ENCODE data around the gene AP2A1. TPM values are rescaled to one million over a fixed set of nuclear protein-coding genes. Genes with fewer than 3 reads are reported as not detected.

Gene AP2A1
- total and polyA plus RNA-seq, 9 of the 15 experiments (the other 6 are each of a cell fraction or from before 2014, with no cell fraction given), result 0.55 to 150 (median 31.9) TPM

GRCh38 chr19:49812997-49813861, 46.4 kb downstream of the AP2A1 start, which contains the start of gene FUZ (continued):
- TF ChIP-seq, protein P1, sequence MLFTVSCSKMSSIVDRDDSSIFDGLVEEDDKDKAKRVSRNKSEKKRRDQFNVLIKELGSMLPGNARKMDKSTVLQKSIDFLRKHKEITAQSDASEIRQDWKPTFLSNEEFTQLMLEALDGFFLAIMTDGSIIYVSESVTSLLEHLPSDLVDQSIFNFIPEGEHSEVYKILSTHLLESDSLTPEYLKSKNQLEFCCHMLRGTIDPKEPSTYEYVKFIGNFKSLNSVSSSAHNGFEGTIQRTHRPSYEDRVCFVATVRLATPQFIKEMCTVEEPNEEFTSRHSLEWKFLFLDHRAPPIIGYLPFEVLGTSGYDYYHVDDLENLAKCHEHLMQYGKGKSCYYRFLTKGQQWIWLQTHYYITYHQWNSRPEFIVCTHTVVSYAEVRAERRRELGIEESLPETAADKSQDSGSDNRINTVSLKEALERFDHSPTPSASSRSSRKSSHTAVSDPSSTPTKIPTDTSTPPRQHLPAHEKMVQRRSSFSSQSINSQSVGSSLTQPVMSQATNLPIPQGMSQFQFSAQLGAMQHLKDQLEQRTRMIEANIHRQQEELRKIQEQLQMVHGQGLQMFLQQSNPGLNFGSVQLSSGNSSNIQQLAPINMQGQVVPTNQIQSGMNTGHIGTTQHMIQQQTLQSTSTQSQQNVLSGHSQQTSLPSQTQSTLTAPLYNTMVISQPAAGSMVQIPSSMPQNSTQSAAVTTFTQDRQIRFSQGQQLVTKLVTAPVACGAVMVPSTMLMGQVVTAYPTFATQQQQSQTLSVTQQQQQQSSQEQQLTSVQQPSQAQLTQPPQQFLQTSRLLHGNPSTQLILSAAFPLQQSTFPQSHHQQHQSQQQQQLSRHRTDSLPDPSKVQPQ (CRISPR knock-in tag; IDR thresholded peaks at IDR 0.05; ENCODE audit: borderline replicate concordance), result no peak
- TF ChIP-seq GATAD2B (IDR thresholded peaks at IDR 0.05; ENCODE audit: borderline replicate concordance) (no peak), ZNF347 (CRISPR knock-in tag; IDR thresholded peaks at IDR 0.05; ENCODE audit: low read depth) (no peak), ZNF24 (IDR thresholded peaks at IDR 0.05) (no peak), GABPB1 (CRISPR knock-in tag; IDR thresholded peaks at IDR 0.05) (peak; percentile 84; the same call in 1 of the 2 replicates), SIN3B (IDR thresholded peaks at IDR 0.05; ENCODE audit: low read depth) (peak; percentile 64; the same call in 1 of the 2 replicates), RFX1 (IDR thresholded peaks at IDR 0.05) (peak; percentile 100), ZC3H8 (IDR thresholded peaks at IDR 0.05) (no peak), ZBTB17 (CRISPR knock-in tag; IDR thresholded peaks at IDR 0.05) (no peak), OTX1 (CRISPR knock-in tag; IDR thresholded peaks at IDR 0.05) (no peak), ZBTB8A (IDR thresholded peaks at IDR 0.05; ENCODE audit: partially characterized antibody) (no peak), SMARCA4 (IDR thresholded peaks at IDR 0.05) (no peak), ZSCAN29 (IDR thresholded peaks at IDR 0.05) (no peak), ZNF140 (CRISPR knock-in tag; IDR thresholded peaks at IDR 0.05) (no peak), ZNF143 (CRISPR knock-in tag; IDR thresholded peaks at IDR 0.05) (peak; percentile 46; the same call in 1 of the 2 replicates), C11orf30 (IDR thresholded peaks at IDR 0.05; ENCODE audit: low read depth) (peak; percentile 74), FOXA1 (IDR thresholded peaks at IDR 0.05; ENCODE audit: borderline replicate concordance) (no peak), MED1 (CRISPR knock-in tag; IDR thresholded peaks at IDR 0.05; ENCODE audit: borderline replicate concordance) (no peak), RBM25 (IDR thresholded peaks at IDR 0.05; ENCODE audit: low read depth, low read length, severe bottlenecking) (no peak), MEF2D (tag; conservative IDR thresholded peaks at IDR 0.05; ENCODE audit: low read depth) (no peak), KDM2B (CRISPR knock-in tag; IDR thresholded peaks at IDR 0.05) (no peak)
- TF ChIP-seq, protein P2, sequence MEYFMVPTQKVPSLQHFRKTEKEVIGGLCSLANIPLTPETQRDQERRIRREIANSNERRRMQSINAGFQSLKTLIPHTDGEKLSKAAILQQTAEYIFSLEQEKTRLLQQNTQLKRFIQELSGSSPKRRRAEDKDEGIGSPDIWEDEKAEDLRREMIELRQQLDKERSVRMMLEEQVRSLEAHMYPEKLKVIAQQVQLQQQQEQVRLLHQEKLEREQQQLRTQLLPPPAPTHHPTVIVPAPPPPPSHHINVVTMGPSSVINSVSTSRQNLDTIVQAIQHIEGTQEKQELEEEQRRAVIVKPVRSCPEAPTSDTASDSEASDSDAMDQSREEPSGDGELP (CRISPR knock-in tag; IDR thresholded peaks at IDR 0.05; ENCODE audit: borderline replicate concordance), result peak; percentile 100
- TF ChIP-seq, protein P3, sequence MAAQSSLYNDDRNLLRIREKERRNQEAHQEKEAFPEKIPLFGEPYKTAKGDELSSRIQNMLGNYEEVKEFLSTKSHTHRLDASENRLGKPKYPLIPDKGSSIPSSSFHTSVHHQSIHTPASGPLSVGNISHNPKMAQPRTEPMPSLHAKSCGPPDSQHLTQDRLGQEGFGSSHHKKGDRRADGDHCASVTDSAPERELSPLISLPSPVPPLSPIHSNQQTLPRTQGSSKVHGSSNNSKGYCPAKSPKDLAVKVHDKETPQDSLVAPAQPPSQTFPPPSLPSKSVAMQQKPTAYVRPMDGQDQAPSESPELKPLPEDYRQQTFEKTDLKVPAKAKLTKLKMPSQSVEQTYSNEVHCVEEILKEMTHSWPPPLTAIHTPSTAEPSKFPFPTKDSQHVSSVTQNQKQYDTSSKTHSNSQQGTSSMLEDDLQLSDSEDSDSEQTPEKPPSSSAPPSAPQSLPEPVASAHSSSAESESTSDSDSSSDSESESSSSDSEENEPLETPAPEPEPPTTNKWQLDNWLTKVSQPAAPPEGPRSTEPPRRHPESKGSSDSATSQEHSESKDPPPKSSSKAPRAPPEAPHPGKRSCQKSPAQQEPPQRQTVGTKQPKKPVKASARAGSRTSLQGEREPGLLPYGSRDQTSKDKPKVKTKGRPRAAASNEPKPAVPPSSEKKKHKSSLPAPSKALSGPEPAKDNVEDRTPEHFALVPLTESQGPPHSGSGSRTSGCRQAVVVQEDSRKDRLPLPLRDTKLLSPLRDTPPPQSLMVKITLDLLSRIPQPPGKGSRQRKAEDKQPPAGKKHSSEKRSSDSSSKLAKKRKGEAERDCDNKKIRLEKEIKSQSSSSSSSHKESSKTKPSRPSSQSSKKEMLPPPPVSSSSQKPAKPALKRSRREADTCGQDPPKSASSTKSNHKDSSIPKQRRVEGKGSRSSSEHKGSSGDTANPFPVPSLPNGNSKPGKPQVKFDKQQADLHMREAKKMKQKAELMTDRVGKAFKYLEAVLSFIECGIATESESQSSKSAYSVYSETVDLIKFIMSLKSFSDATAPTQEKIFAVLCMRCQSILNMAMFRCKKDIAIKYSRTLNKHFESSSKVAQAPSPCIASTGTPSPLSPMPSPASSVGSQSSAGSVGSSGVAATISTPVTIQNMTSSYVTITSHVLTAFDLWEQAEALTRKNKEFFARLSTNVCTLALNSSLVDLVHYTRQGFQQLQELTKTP (IDR thresholded peaks at IDR 0.05; ENCODE audit: low read depth in 1 of 2, partially characterized antibody in 2 of 2), result no peak
